Forelimb muscle (tissue), 1 donor: ENCODE results near the gene DHX57. TPM values are rescaled to one million over a fixed set of nuclear protein-coding genes. Genes with fewer than 3 reads are reported as not detected.
A peak's percentile ranks its signal among the peaks of the same experiment; 100 is the strongest.

ENCODE experiments used
- DNase-seq: peaks from one replicate; pipeline ENCODE4 v3.0.0-alpha.2; 2013; ENCODE audit warnings: low read depth
- polyA plus RNA-seq: library from polyadenylated mRNA; unstranded; fragments of 120-200 nt; gene quantifications from one replicate; pipeline ENCODE4 v1.2.1, GENCODE V29; 2013; ENCODE audit not compliant: insufficient read length

DHX57 gene, protein sequence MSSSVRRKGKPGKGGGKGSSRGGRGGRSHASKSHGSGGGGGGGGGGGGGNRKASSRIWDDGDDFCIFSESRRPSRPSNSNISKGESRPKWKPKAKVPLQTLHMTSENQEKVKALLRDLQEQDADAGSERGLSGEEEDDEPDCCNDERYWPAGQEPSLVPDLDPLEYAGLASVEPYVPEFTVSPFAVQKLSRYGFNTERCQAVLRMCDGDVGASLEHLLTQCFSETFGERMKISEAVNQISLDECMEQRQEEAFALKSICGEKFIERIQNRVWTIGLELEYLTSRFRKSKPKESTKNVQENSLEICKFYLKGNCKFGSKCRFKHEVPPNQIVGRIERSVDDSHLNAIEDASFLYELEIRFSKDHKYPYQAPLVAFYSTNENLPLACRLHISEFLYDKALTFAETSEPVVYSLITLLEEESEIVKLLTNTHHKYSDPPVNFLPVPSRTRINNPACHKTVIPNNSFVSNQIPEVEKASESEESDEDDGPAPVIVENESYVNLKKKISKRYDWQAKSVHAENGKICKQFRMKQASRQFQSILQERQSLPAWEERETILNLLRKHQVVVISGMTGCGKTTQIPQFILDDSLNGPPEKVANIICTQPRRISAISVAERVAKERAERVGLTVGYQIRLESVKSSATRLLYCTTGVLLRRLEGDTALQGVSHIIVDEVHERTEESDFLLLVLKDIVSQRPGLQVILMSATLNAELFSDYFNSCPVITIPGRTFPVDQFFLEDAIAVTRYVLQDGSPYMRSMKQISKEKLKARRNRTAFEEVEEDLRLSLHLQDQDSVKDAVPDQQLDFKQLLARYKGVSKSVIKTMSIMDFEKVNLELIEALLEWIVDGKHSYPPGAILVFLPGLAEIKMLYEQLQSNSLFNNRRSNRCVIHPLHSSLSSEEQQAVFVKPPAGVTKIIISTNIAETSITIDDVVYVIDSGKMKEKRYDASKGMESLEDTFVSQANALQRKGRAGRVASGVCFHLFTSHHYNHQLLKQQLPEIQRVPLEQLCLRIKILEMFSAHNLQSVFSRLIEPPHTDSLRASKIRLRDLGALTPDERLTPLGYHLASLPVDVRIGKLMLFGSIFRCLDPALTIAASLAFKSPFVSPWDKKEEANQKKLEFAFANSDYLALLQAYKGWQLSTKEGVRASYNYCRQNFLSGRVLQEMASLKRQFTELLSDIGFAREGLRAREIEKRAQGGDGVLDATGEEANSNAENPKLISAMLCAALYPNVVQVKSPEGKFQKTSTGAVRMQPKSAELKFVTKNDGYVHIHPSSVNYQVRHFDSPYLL (N-terminal part only)
- 17.0 TPM for polyA plus RNA-seq

DNA sequence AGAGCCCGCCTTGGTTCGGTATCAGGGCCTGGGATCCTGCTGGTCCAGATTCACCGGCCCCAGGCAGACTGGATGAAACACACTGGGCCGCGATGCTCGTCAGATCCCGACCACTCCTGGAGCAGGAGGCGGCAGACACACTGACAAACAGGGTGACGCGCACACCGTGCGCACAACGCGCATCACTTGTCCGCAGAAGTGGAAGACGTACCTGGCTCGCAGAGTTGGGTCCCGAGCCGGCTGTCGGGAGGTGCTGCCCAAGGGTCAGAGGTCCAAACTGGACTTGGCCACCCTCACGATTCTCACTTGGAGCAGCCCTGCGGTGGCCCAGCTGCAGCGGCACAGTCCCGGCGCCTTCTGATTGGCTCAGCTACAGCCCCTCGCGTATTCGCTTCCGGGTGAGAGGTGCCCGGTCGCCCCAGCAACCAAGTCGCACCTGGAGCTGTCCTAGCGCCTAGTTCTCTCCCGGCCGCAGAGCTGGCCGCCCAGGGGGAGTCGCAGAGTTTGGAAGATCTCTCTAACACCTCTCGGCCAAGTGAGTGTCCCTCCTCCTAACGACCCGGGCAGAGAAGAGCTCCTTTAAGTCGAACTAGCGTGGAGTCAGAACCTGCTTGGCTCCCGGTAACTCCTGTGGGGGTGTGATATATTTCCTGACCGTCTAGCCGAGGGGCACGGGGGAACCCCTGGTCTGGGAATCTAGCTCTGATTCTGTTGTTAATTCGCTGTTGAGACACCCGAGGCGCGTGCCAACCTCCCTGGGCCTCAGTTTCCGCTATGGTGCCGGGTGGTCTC lies at the start of gene DHX57, which contains the start of gene MORN2:
TSS of gene DHX57 (minus strand) at position 359 of the 792 bp plus-strand sequence. CDS start 7,529 bp downstream, outside the sequence.
TSS of gene MORN2 (plus strand) at position 401 of the 792 bp plus-strand sequence.
- DNase-seq: peak; percentile 45

DNA sequence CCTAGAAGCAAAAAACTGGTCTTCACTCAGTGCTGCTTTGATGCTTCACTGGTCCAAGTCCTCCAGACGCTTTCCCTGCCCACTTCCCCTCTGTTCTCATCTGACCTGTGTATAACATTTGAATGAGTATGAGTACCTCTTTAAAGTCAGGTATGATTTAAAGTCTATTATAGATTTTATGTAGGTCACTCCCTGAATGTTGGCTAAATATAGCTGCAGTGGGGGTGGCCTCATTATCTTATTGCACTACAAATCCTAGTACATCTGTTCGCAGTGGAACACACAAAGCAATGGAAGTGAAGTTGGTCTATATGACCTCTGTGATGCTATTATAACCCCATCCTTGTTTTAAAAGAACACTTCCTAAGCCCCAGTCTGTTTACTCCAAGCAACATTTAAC lies 47.2 kb upstream of the DHX57 start:
- DNase-seq: no peak

DNA sequence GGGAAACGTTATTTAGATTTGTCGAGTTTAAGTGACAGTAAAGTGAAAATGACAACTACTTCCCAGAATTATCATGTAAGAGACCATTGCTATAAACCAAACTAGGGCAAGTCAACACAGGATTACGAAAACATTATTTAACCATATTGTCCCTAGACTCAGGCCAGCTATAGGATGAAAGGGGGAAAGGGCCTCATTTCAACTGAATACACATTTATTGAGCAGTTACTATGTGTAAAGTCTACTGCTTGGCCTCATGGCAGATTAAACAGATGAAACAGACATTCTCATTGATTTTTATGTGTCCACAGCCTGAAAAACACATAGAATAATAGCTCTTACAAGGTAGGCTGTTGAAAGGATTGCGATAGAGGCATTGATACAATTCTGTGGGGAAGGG lies 46.7 kb upstream of the DHX57 start:
- DNase-seq: no peak

DNA sequence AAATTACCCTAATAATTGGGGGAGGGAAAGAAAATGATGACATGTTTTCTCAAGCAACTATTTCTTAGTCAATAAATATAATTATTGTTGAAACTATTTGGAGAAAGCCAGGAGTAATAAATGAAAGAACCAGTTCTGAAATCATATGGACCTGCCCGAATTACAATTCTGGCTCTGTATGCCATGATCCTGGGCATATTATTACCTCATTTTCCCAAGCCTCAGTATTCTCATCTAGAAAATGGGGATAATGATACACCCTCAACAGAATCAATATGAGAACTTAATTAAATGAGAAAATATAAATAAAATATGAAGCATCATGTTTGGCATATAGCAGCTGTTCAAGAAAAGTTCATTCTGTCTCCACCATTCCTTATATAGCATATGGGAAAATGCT lies 36.9 kb upstream of the DHX57 start:
- no peak for DNase-seq

DNA sequence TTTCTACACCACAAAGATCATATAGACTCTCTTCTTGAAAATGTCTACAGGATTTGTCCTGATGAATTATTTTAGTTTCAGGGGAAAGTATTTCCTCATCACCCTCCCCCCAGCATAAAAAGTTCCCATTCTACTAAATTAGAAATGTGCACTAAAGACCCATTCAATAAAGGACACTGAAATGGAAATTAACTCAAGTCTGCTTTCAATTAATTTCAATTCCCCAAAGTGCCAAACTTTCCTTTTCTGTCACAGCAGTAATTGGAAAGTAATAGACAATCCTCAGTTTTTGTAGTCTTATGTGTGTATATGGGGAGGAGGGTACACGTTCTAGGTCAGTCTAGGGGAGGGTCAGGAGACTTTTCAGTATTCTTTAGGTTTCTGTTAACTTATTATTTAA lies 35.5 kb upstream of the DHX57 start:
- no peak for DNase-seq

DNA sequence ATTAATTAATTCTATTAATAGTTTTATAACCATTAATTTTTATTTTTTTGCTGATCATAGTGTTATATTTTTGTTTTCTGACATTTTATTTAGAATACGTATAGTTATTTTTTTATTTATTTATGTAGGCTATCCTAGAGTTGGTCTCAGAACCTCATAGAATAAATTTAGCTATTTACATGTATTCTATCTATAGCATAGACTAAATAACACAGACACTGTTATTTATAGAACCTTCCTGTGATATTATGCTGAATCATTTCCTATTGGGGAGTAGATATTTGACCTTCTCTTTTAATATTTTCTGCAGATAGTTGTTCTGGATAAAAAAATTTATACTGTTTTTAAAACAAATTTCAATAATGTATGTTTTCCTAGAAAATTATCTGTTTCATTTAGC lies 34.1 kb upstream of the DHX57 start:
- DNase-seq: no peak

DNA sequence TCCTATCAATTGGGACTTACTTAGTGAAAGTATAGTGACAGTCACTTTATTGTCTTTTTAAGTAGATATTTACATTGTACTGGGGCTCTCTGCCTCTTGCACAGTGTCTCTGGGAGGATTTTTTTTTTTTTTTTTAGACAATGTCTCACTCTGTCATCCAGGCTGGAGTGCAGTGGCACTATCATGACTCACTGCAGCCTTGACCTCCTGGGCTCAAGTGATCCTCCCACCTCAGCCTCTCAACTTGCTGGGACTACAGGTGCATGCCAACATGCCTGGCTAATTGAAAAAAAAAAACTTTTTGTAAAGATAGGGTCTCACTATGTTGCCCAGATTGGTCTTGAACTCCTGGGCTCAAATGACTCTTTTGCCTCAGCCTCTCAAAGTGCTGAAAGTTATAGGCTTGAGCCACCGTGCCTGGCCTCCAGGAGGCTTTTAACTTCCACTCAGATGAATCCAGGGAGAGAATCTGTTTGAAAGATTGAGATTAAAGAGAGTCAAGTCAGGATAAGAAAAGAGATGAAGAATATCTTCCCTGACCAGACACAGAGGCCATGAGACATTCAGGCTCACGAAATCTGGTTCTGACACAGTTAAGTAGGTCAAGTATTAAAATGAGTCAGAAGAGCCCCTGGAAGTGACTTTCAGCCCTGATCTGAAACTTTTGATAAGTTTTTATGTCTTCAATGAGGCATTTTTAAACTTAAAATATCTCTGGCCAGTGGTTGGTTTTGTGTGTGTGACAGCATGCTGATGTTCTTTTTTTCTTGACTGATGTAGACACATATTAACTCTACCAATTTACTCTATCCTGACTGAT lies 32.2 kb upstream of the DHX57 start:
- no peak for DNase-seq

DNA sequence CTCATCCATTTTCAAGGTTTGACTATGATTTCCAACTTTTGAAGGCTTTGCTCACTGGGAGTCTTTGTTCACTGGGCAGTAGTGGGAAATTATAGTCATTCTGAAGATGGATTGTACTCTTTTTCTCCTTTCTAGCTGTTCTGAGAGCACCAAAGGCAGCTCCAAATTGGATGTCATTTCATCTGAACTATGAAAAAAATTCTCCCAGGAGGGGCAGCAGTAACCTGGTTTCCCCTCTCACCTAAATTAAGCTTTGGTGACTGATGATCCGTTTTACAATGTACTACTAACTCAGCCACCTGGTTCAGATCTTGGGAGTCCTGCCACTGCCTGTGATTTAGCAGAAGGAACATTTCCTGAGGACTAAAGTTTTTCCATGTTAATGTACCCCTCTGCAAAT lies 31.5 kb upstream of the DHX57 start:
- DNase-seq: no peak

DNA sequence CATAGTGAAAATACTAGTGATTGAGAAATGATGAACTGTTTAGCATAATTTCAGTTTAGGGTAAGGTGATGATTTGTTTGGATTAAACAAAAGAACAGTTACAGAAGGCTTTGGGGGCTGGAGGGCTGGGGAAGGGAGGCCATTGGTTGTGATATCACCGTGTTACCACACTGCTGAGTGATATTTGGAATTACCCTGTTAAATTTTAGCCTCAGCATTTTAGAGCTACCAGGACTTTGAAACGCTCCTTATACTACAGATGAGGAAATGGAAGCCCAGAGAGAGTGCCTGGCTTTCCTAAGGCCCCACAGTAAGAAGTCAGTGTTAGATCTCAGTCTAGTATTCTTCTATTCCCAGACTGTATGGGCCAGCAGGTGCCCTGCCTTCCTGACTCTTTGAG lies 29.5 kb upstream of the DHX57 start:
- no peak for DNase-seq

DNA sequence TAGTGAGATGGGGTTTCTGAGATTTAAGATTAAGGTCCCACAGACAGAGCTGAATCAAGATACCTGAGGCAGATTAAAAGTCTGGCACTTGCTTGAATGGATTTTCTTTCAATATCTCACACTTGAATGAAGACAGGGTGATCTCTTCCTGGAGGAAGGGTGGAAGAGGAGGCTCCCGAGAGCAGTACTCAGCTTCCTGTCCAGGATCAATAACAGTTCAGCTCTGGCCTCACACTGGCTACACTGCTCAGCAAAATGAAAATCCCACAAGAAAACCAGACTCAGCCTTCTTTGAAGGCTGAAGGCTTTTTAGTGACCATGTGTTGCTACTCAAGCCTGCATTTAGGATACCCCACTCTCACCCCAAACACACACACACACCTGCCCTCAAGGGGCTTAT lies 25.0 kb upstream of the DHX57 start:
- DNase-seq: no peak

DNA sequence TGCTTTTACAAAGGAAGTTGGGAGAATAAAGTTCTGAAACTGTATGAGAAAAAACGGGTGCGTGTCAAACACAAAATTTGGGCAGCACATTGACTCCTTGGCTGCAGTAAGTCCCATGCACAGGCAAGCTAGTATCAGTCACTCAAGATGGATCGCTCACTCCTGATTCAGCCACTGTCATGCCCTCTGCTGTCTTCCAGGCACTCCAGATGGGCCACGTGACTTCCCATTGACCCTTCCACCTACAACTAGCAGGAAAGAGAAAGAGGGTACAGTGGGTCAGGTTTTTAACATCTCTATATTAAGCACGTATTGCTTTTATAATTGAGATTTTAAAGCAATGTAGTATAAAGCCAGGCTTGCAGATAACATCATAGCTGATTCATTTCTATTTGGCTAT lies 22.5 kb upstream of the DHX57 start:
- DNase-seq: no peak

DNA sequence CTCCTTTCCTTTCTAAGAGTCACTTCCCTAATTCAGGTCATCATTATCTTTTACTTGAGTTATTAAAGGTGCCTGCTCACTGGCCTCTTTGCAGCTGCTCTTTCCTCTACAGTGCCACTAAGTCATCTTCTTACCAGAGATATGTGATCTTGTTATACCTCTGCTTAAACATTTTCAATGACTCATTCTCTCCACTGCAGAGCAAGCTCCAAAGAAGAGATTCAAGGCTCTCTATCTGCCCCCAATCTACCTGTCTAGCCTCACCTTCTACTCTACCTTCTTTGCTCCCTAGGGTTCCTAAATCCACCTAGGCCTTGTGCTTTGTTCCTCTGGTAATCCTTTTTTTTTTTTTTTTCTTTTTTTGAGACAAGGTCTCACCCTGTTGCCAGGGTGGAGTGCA lies 17.1 kb upstream of the DHX57 start:
- no peak for DNase-seq

DNA sequence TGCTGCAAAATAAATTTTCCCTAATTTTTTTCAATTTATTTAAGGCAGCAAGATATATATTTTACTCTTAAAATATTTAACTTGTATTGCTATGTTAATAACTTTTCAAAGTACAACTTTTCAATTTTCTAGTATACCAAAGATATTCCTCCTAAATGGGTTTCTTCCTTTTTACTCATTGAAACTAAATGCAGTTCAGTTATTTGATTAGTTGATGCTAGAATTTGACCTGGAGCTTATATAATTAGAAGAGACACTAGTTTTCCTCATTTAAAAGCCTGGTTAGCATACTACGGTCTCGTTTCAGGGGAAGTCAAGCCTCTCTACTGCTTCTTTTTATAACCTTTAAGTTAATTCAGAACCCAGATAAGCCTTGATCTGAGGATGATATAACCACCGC lies 13.8 kb upstream of the DHX57 start, which contains the start of gene ARHGEF33:
TSS of gene ARHGEF33 (plus strand) at position 301 of the 400 bp plus-strand sequence. CDS start 29,573 bp downstream, outside the sequence.
- DNase-seq: no peak

DNA sequence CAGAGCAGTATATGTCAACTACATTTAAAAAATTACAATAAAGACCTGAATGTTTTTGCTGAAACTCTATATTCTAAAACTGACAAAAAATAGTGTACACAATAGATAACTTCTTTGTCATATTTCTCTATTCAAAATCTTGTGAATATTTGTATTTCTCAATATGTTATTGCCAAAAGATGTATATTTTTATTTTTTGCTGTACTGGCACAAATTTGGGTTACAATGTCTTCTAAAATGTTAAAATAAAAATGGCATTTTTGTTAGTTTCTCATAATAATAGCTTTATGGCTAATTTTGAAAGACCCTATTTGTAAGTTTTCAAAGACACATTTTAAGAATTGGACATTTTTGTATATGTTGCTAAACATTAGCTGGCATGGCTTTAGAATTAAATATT lies 13.3 kb upstream of the DHX57 start:
- no peak for DNase-seq

DNA sequence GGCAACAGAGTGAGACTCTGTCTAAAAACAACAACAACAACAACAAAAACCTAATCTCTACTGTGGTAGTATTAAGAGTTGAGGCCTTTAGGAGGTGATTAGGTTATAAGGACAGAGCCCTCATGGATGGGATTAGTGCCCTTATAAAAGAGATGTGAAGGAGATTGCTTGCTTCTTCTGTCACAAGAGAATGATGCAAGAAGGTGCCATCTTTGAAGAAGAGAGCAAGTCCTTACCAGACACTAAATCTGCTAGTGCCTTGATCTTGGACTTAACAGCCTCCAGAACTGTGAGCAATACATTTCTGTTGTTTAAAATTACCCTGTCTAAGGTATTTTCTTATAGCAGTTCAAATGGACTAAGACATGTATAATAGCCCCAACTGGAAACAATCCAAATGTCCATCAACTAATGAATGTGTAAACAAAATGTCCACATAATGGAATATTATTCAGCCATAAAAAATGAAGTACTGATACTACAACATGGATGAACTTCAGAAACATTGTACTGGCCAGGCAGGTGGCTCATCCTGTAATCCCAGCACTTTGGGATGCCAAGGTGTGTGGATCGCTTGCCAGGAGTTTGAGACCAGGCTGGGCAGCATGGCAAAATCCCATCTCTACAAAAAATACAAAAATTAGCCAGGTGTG lies 12.3 kb upstream of the DHX57 start:
- DNase-seq: no peak

DNA sequence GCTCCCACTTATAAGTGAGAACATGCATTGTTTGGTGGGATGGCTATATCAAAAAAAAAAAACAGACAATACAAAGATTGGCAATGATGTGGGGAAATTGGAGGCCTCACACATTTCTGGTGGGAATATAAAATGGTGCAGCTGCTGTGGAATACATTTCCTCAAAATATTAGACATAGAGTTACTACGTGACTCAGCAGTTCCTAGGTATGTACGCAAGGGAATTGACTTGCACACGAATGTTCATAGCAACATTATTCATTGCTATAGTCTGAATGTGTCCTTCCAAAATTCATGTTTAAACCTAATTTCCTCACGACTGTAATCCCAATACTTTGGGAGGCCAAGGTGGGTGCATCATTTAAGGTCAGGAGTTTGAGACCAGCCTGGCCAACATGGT lies 11.6 kb upstream of the DHX57 start:
- DNase-seq: no peak

DNA sequence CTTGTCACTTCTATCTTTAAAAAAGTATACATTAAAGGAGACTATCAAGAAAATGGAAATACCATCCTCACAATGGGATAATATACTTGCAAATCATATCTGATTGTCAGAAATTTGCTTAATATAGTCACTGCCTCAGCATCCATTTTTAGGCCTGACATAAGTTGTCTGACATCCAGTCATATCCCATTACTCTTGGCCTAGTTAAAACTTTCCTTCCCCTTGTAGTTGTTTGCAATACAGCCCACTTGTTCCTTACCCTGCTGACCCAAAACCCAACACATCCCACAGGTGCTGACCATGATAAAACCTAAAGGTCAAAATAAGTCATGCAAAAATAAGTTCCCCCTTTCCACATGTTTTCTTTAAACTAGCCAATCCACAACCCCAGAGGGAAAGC lies 10.3 kb upstream of the DHX57 start:
- no peak for DNase-seq

DNA sequence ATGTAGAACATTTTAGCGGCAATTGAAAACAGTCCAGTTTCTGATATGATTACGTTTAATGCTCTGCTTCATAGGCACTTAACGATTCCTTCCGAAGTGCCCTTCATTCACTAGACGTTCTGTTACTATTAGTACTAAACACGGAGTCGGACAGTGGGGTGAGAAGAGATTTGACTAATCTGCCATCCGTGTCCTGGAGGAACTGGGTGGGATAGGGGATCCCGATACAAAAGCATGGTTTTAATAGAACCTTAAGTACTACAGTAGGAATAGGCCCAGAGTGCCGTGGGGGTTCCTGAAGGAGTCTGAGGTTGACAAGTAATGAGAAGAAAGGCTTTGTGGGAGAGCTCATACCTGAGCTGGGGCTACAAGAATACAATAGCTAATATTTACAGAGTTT lies 673 bp upstream of the DHX57 start:
- no peak for DNase-seq

DNA sequence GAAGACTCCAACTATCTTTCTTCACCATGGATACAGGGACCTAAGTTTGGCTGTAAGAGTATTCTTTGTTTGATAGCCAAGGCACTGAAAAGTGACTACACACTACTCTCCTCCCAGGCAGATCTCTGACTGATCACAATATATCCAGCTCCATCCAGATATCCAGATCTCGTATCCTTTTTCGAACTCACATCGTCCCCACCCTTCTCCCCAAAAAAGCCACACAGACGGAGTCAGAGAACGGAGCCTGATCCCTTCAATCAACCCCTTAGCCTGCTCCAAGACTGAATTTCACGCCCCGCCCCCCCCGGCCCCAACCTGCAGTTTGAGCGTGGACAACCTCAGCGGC lies 533 bp downstream of the DHX57 start:
- peak; percentile 2 for DNase-seq

DNA sequence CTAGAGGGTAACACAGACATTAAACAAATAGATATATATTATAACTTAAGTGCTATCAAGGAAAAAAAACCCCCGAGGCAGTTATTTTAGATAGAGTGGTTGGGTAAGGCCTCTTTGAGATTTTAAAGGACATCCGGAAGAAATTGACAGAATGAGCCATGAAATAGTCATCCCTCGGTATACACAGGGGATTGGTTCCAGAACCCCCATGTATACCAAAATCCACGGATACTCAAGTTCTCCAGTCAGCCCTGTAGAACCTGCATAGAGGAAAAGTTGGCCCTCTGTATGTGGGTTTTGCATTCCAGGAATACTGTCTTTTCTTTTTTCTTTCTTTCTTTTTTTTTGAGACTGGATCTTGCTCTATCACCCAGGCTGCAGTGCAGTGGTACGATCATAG lies 2.0 kb downstream of the DHX57 start:
- DNase-seq: no peak
